DLD1 (cell line): ENCODE data around the gene KANSL3.

Source experiments
- in situ Hi-C: cut with HindIII; loops from 2 replicates; pipeline ENCODE4 v1.10.0; 2017; ENCODE audit warnings: low sequenced_read_pairs

Gene KANSL3

GRCh38 chr2:96547203-96547641 is 90.9 kb downstream of the KANSL3 start:
- in situ Hi-C loops: no loop called here

- in situ Hi-C loops: no loop called here
These were observed 91.3 kb downstream of the KANSL3 start for GRCh38 chr2:96546797-96547196.

- in situ Hi-C loops: no loop called here
These were observed 91.8 kb downstream of the KANSL3 start for GRCh38 chr2:96546321-96546720.
